OCI-LY1 (cell line): Measurements from ENCODE around the gene TNFRSF21.

Experiments
- CTCF ChIP-seq: fragments of 200-600 bp; sonication (generic), shearing (Covaris generic); IDR thresholded peaks from 2 replicates; pipeline ENCODE4 v1.5.1; 2017; ENCODE audit warnings: mild to moderate bottlenecking, antibody characterized with exemption, low read length, moderate library complexity, mixed read lengths
- EZH2 ChIP-seq: fragments of 200-600 bp; sonication (generic), shearing (Covaris generic); IDR thresholded peaks from 2 replicates; pipeline ENCODE4 v1.8.0; 2017; ENCODE audit warnings: borderline replicate concordance, mixed run types, mild to moderate bottlenecking, antibody characterized with exemption, low read length, moderate library complexity, mixed read lengths

DNA sequence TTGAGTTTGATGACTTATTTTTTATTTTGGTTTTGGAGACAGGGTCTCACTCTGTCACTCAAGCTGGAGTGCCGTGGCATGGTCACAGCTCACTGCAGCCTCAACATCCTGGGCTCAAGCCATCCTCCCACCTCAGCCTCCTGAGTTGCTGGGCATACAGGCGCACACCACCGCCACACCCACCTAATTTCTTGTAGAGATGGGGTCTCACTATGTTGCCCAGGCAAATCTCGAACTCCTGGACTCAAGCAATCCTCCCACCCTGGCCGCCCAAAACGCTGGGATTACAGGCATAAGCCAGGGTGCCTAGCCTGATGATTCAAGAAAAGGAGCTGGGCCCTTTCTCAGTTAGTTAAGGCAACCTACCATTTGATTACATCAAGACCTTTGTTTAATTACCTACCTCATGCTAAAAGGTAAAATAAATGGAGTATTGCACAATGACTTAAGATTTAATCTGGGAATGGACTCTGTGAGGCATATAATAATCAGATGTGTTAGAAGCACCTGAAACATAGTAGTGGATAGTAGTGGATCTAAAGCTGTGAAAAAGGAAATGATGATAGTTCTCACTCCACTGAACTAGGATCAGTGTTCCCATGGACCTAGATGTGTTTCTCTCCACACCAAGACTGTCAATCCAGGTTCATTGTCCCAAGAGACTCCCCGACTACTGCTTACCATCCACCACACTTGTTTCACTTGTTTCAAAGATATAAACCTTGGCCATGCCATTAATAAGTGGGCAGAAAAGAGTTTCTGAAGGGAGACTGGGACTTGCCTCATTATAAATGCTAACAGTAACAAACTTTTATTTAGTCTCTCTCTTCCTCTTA, 2.1 kb downstream of the TNFRSF21 start:
- TF ChIP-seq CTCF (no peak), EZH2 (no peak)
